NT2/D1 (cell line): ENCODE data around the gene TUBA4B.

Source experiments
- SUZ12 ChIP-seq: IDR thresholded peaks from 2 replicates; pipeline ENCODE4 v1.6.1; 2011; ENCODE audit not compliant: insufficient read length, insufficient read depth; ENCODE audit errors: extremely low read depth
- YY1 ChIP-seq: IDR thresholded peaks from 2 replicates; pipeline ENCODE4 v1.6.1; 2011; ENCODE audit not compliant: insufficient read length, insufficient read depth
- ZNF274 ChIP-seq: IDR thresholded peaks from 2 replicates; pipeline ENCODE4 v1.6.1; 2011; ENCODE audit warnings: mild to moderate bottlenecking, low read depth, low read length

GRCh38 chr2:219277703-219278654, 24.9 kb downstream of the TUBA4B start:
- TF ChIP-seq ZNF274 (no peak), YY1 (no peak), SUZ12 (no peak)
